Activated gamma-delta T cell treated with anti-CD3 and anti-CD28 coated beads, Interleukin-2, amount 50 U/mL, for 16 hours (primary cell): ENCODE data around the gene ZFAND5.

ENCODE experiments used
- DNase-seq: peaks from one replicate; pipeline ENCODE4 v3.0.0-alpha.2; 2020; ENCODE audit warnings: low read depth

ZFAND5 gene

GRCh38 chr9:72324974-72325373, 40.0 kb downstream of the ZFAND5 start:
- DNase-seq, result no peak

GRCh38 chr9:72322678-72323077, 42.3 kb downstream of the ZFAND5 start:
- DNase-seq, result no peak

DNA sequence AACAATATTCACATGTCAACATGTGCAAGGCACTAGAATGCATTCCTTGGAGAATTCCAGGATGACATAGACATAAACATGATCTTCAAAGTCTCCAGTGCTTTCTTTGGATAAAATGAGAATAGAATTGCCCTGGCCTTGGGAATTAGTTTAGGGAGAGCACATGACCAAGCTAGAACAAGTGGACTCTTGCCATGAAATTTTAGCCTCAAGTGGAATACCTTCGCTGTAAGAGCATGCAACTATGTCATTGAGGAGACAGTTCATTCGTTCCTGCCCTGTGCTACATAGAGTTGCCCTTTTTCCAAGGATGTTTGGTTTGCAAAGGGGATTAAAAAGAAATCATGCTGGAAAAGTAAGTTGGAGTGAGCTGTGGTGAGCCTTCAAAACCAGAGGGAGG, 42.7 kb downstream of the ZFAND5 start:
- no peak for DNase-seq

GRCh38 chr9:72315510-72316311, 49.3 kb downstream of the ZFAND5 start:
- DNase-seq, result no peak

- no peak for DNase-seq
Measured at GRCh38 chr9:72315089-72315509, 49.9 kb downstream of the ZFAND5 start.

DNA sequence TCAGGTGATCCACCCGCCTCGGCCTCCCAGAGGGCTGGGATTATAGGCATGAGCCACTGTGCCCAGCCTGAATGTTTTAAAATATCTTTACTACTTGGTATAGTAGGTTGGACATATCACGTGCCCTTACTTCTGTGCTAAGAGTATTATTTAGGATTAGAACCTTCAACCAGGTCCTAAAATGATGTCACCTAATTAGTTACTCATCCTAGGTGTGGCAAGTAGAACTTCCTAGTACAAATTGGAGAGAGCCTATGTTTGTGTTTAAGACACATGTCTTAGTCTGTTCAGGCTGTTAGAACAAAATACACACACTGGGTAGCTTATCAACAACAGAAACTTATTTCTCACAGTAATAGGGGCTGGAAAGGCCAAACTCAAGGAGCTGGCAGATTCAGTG, 51.5 kb downstream of the ZFAND5 start:
- DNase-seq, result no peak

GRCh38 chr9:72312386-72312987, 52.5 kb downstream of the ZFAND5 start:
- DNase-seq, result no peak

DNA sequence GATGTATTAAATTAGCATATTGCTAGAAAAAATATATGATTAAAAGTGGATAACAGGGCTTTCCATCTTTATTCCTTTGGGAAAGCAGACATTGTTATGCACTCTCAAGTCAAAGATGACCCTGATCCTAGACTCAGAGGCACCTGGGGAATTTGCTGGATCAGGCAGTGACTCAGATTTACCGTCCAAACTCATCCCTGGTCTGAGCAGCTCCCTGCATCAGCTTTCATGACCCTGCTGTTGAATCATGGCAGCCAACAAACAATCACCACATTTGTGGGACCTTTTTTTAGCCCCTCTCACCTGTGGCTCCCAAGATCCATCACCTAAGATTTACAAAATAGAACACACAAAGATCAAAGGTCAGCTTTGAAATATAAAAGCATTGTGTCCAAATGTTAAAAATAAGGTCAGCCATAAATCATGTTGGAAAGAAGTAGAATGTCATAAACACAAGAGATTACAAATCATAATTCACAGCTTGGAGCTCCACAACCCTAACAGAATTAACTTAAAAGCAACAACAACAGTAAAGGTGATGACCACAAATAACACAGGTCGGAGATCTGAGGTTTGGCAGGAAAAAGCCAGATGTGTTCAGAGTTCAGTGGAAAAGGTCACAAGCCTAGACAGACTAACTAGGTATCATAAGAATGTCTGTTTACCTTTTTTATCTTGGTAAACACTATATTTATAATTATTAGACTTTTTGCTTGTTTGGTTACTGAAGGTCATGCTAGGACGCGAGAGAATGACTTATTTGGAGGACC, 55.5 kb downstream of the ZFAND5 start:
- no peak for DNase-seq

GRCh38 chr9:72306761-72307160, 58.2 kb downstream of the ZFAND5 start:
- DNase-seq, result no peak

DNA sequence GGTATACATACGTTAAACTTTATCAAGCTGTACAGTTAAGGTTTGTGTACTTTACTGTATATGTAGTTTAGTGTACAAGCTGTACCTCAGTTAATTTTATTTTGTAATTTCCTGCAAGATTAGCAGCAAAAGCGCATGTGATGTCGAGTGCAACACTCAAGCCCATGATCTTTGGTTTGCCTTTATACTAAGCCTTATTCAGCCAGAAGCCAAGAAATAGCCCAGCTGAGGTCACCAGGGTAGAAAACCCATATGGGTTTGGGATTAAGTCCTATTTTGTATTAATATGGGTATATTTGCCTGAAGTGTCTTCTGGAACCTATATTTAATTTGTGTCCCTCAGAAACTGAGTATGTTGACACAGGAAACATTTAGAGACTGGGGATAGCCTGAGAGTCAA, 59.3 kb downstream of the ZFAND5 start:
- no peak for DNase-seq

DNA sequence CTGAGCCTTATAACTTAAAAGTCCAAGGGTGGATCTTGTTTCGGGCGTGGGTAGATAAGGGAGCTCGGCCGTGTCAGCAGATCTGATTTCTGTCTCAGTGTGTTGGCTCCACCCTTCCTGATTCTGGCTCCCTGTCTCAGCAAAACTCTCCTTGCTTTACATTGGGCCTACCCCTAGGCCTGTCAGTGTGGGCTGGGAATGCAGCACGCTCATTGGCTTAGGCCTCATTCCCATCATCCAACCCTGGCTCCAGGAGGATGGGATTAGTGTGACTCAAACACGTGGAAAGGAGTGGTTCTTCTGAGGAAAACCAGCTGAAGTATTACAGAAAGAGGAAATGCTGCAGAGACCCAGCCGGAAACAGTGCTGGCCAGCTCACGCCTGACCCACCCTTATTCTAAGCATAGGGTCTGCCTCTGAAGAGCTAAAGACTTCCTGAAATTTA, 59.9 kb downstream of the ZFAND5 start:
- no peak for DNase-seq

- DNase-seq, result no peak
Measured at GRCh38 chr9:72304538-72304937, 60.5 kb downstream of the ZFAND5 start.
